PC-9 (cell line): ENCODE measurements around the gene STEAP1B.

Source experiments
- CTCF ChIP-seq: fragments of 200-600 bp; sonication (generic); conservative IDR thresholded peaks from 2 replicates; pipeline ENCODE4 v1.6.1; 2017; ENCODE audit warnings: mixed run types, antibody characterized with exemption, mild to moderate bottlenecking, moderate library complexity
- EZH2 ChIP-seq: fragments of 200-600 bp; sonication (generic); IDR thresholded peaks from 2 replicates; pipeline ENCODE4 v1.8.0; 2017; ENCODE audit warnings: antibody characterized with exemption, low read depth

GRCh38 chr7:22447762-22448161, 52.2 kb downstream of the STEAP1B start:
- TF ChIP-seq CTCF = no peak
- TF ChIP-seq EZH2 = no peak
